ENCODE data around the gene NFATC2.

GRCh38 chr20:51469046-51469445, 73.5 kb downstream of the NFATC2 start:
- TF ChIP-seq CTCF (conservative IDR thresholded peaks at IDR 0.05; ENCODE audit: low read depth in 2 of 2) (no peak), POLR2AphosphoS5 (IDR thresholded peaks at IDR 0.05; ENCODE audit: low read depth) (no peak), EZH2phosphoT487 (IDR thresholded peaks at IDR 0.05; ENCODE audit: unreplicated experiment) (no peak), NANOG (IDR thresholded peaks at IDR 0.05; ENCODE audit: borderline replicate concordance) (no peak), EZH2 (IDR thresholded peaks at IDR 0.05; ENCODE audit: low read depth, unreplicated experiment) (no peak), ZNF331 (CRISPR knock-in tag; IDR thresholded peaks at IDR 0.05; ENCODE audit: low read depth) (no peak), CREB1 (CRISPR knock-in tag; IDR thresholded peaks at IDR 0.05; ENCODE audit: low read depth) (no peak)
